H9 (cell line): ENCODE measurements around the gene TMEM41B. TPM values are rescaled to one million over a fixed set of nuclear protein-coding genes. Genes with fewer than 3 reads are reported as not detected.
"Not testable (repeated sequence)": the region's sequence is repeated elsewhere in the genome, so short reads cannot be mapped to it uniquely, and the experiment has no call there.

Experiments used
- DNase-seq: peaks from one replicate; pipeline ENCODE4 v3.0.0-alpha.2; 2017
- H2AFZ ChIP-seq: one replicate; pipeline ENCODE4 v1.6.1; 2013; ENCODE audit warnings: mild to moderate bottlenecking, low read length, control low read depth, moderate library complexity
- H2AK5ac ChIP-seq: 2 replicates; pipeline ENCODE4 v1.6.1; 2013; ENCODE audit warnings: low read length, control low read depth, mixed read lengths; ENCODE audit not compliant: insufficient read length
- H2BK120ac ChIP-seq: one replicate; pipeline ENCODE4 v1.6.1; 2013; ENCODE audit warnings: low read depth, mild to moderate bottlenecking, low read length, control low read depth, inconsistent platforms; ENCODE audit not compliant: poor library complexity, severe bottlenecking
- H2BK12ac ChIP-seq: 2 replicates; pipeline ENCODE4 v1.6.1; 2013; ENCODE audit warnings: low read length, control low read depth, mixed read lengths, low read depth; ENCODE audit not compliant: insufficient read length
- H2BK15ac ChIP-seq: 2 replicates; pipeline ENCODE4 v1.6.1; 2013; ENCODE audit warnings: low read depth, low read length, control low read depth
- H2BK20ac ChIP-seq: one replicate; pipeline ENCODE4 v1.6.1; 2013; ENCODE audit warnings: low read depth, mild to moderate bottlenecking, low read length, control low read depth, inconsistent platforms; ENCODE audit not compliant: poor library complexity, severe bottlenecking
- H2BK5ac ChIP-seq: 2 replicates; pipeline ENCODE4 v1.6.1; 2013; ENCODE audit warnings: low read length, control low read depth, mixed read lengths; ENCODE audit not compliant: insufficient read length
- H3K14ac ChIP-seq: 2 replicates; pipeline ENCODE4 v1.6.1; 2013; ENCODE audit warnings: low read length, control low read depth; ENCODE audit not compliant: insufficient read depth
- H3K18ac ChIP-seq: 2 replicates; pipeline ENCODE4 v1.6.1; 2013; ENCODE audit warnings: low read depth, mild to moderate bottlenecking, mixed read lengths, low read length, control low read depth; ENCODE audit not compliant: insufficient read length
- H3K23ac ChIP-seq: 2 replicates; pipeline ENCODE4 v1.6.1; 2013; ENCODE audit warnings: low read length, control low read depth, mixed read lengths, low read depth; ENCODE audit not compliant: insufficient read length
- H3K23me2 ChIP-seq: 2 replicates; pipeline ENCODE4 v1.6.1; 2013; ENCODE audit warnings: low read depth, mild to moderate bottlenecking, mixed read lengths, low read length, control low read depth; ENCODE audit not compliant: insufficient read length, poor library complexity, severe bottlenecking
- H3K27ac ChIP-seq: 2 replicates; pipeline ENCODE4 v1.5.1; 2013; ENCODE audit warnings: low read length, control low read depth, mixed read lengths, low read depth; ENCODE audit not compliant: insufficient read length
- H3K27me3 ChIP-seq: 2 replicates; pipeline ENCODE4 v1.6.1; 2013; ENCODE audit warnings: low read length, control low read depth, inconsistent platforms; ENCODE audit not compliant: insufficient read depth
- H3K4ac ChIP-seq: 2 replicates; pipeline ENCODE4 v1.6.1; 2013; ENCODE audit warnings: low read depth, mild to moderate bottlenecking, control low read depth, inconsistent platforms, low read length, moderate library complexity
- H3K4me1 ChIP-seq: 2 replicates; pipeline ENCODE4 v1.6.1; 2013; ENCODE audit warnings: low read length, control low read depth, inconsistent platforms; ENCODE audit not compliant: insufficient read depth
- H3K4me2 ChIP-seq: 2 replicates; pipeline ENCODE4 v1.6.1; 2013; ENCODE audit warnings: low read length, control low read depth, mixed read lengths; ENCODE audit not compliant: insufficient read length, insufficient read depth
- H3K56ac ChIP-seq: 2 replicates; pipeline ENCODE4 v1.6.1; 2013; ENCODE audit warnings: low read depth, mild to moderate bottlenecking, mixed read lengths, low read length, control low read depth; ENCODE audit not compliant: insufficient read length
- H3K79me1 ChIP-seq: 2 replicates; pipeline ENCODE4 v1.6.1; 2013; ENCODE audit warnings: low read depth, mild to moderate bottlenecking, moderate library complexity, low read length, control low read depth, inconsistent platforms; ENCODE audit not compliant: insufficient read depth, poor library complexity, severe bottlenecking
- H3K79me2 ChIP-seq: 2 replicates; pipeline ENCODE4 v1.6.1; 2013; ENCODE audit warnings: low read length, control low read depth, inconsistent platforms; ENCODE audit not compliant: insufficient read depth
- H3K9ac ChIP-seq: 2 replicates; pipeline ENCODE4 v1.6.1; 2013; ENCODE audit warnings: low read length, control low read depth, mixed read lengths; ENCODE audit not compliant: insufficient read length; ENCODE audit errors: extremely low read depth
- H3K9me3 ChIP-seq: one replicate; pipeline ENCODE4 v1.6.1; 2013; ENCODE audit warnings: low read depth, low read length, inconsistent platforms; ENCODE audit not compliant: control insufficient read depth
- H3T11ph ChIP-seq: one replicate; pipeline ENCODE4 v1.6.1; 2013; ENCODE audit warnings: mild to moderate bottlenecking, low read length, control low read depth, inconsistent platforms
- H4K20me1 ChIP-seq: one replicate; pipeline ENCODE4 v1.6.1; 2013; ENCODE audit not compliant: control insufficient read depth, insufficient read length, insufficient read depth
- H4K5ac ChIP-seq: 2 replicates; pipeline ENCODE4 v1.6.1; 2013; ENCODE audit warnings: low read depth, mild to moderate bottlenecking, mixed read lengths, low read length, control low read depth; ENCODE audit not compliant: insufficient read length
- H4K8ac ChIP-seq: replicated peaks from 2 replicates; pipeline ENCODE4 v1.6.1; 2013; ENCODE audit warnings: low read length, control low read depth, mixed read lengths, low read depth; ENCODE audit not compliant: insufficient read length
- H4K91ac ChIP-seq: 2 replicates; pipeline ENCODE4 v1.6.1; 2013; ENCODE audit warnings: low read depth, mild to moderate bottlenecking, moderate library complexity, mixed read lengths, low read length, control low read depth; ENCODE audit not compliant: insufficient read length
- H3K27ac Mint-ChIP-seq, 3 experiments: 2 replicates in 2 of 3; 3 replicates in 1 of 3; pipeline ENCODE4 v1.8.0; 2020 to 2021; ENCODE audit warnings: mixed read lengths in 3 of 3, mild to moderate bottlenecking in 1 of 3, moderate library complexity in 1 of 3
- H3K27me3 Mint-ChIP-seq: 2 replicates; pipeline ENCODE4 v1.8.0; 2021; ENCODE audit warnings: low read depth, mild to moderate bottlenecking, moderate library complexity, mixed read lengths
- H3K36me3 Mint-ChIP-seq, 3 experiments: 2 replicates in 2 of 3; 3 replicates in 1 of 3; pipeline ENCODE4 v1.8.0; 2020 to 2021; ENCODE audit warnings: low read depth in 3 of 3, mixed read lengths in 3 of 3; ENCODE audit not compliant: insufficient read depth in 1 of 3
- H3K4me1 Mint-ChIP-seq, 2 experiments: 2 replicates each; pipeline ENCODE4 v1.8.0; 2020; ENCODE audit warnings: mixed read lengths in 2 of 2
- H3K4me3 Mint-ChIP-seq, 2 experiments: 2 replicates in 1 of 2; 3 replicates in 1 of 2; pipeline ENCODE4 v1.8.0; 2020 to 2021; ENCODE audit warnings: mild to moderate bottlenecking in 2 of 2, mixed read lengths in 2 of 2, moderate library complexity in 1 of 2
- H3K9me3 Mint-ChIP-seq, 2 experiments: 2 replicates in 1 of 2; 3 replicates in 1 of 2; pipeline ENCODE4 v1.8.0; 2020; ENCODE audit warnings: mild to moderate bottlenecking in 2 of 2, mixed read lengths in 2 of 2, moderate library complexity in 1 of 2
- CTCF ChIP-seq: fragments of 200-600 bp; sonication (generic); conservative IDR thresholded peaks from 3 replicates; pipeline ENCODE4 v1.8.0; 2021; ENCODE audit warnings: antibody characterized with exemption, mild to moderate bottlenecking
- WGBS: extraction: QIAGEN DNeasy Blood & Tissue Kit; methylation state at CpG from one replicate; pipeline ENCODE4 v1.1.7; 2013; ENCODE audit warnings: missing lambda C conversion rate, low lambda C conversion rate, mixed read lengths; ENCODE audit not compliant: insufficient read length; ENCODE audit errors: extremely low coverage; 5-methylcytosine and 5-hydroxymethylcytosine counted together
- total RNA-seq: library from RNA; stranded (reverse); gene quantifications from 2 replicates; pipeline ENCODE4 v1.2.1, GENCODE V29; 2021

The TMEM41B gene
- total RNA-seq, 1 experiment from 2014 or later, result 48.7 TPM

- H3K4ac ChIP-seq, result no peak overlapping the region; the same call in 1 of the 2 replicates
- Mint-ChIP-seq H3K4me3 (no peak overlapping the region), H3K27ac (peak overlapping the region; percentile 2 to 90 (median 80); a peak in 5 of 7 replicates), H3K27me3 (no peaks in the 10 kb centered on the region), H3K4me1 (peaks cover 24 to 27% of the 10 kb centered on the region in 2 experiments), H3K9me3 (no peaks in the 10 kb centered on the region; a peak in 1 of 5 replicates), H3K36me3 (no peaks in the 10 kb centered on the region)
- H2AFZ ChIP-seq, result no peak overlapping the region
- H3K27me3 ChIP-seq, result no peaks in the 10 kb centered on the region
- no peak overlapping the region for H2BK120ac ChIP-seq
- no peak overlapping the region for H3K4me2 ChIP-seq
- H2BK12ac ChIP-seq, result no peak overlapping the region
- H3K56ac ChIP-seq, result no peak overlapping the region
- H3K79me1 ChIP-seq, result no peaks in the 10 kb centered on the region
- H3K23ac ChIP-seq, result no peak overlapping the region
- DNase-seq, result peak; percentile 47
- H3K18ac ChIP-seq, result peak overlapping the region; percentile 5
- H4K91ac ChIP-seq, result no peak overlapping the region
- H2BK15ac ChIP-seq, result no peak overlapping the region
- H4K20me1 ChIP-seq, result no peaks in the 10 kb centered on the region
- H3K27ac ChIP-seq, result peak overlapping the region; percentile 26
- no peaks in the 10 kb centered on the region for H3K9me3 ChIP-seq
- H2AK5ac ChIP-seq, result no peak overlapping the region
- no peak for TF ChIP-seq CTCF
- no peak overlapping the region for H4K8ac ChIP-seq
- no peak overlapping the region for H2BK5ac ChIP-seq
- no peak overlapping the region for H3K14ac ChIP-seq
- H3K23me2 ChIP-seq, result no peaks in the 10 kb centered on the region
- H3K79me2 ChIP-seq, result no peaks in the 10 kb centered on the region
- H3K9ac ChIP-seq, result no peak overlapping the region
- peaks cover 7% of the 10 kb centered on the region for H3K4me1 ChIP-seq
- WGBS, result no CpG with 5 or more reads among the region's 2 CpGs
- H2BK20ac ChIP-seq, result no peak overlapping the region
- H4K5ac ChIP-seq, result no peak overlapping the region
- no peak overlapping the region for H3T11ph ChIP-seq
Observed at GRCh38 chr11:9362393-9362863, 48.0 kb upstream of the TMEM41B start.

- H4K8ac ChIP-seq, H3K79me2 ChIP-seq, H3K36me3 Mint-ChIP-seq, H3K56ac ChIP-seq, H2BK120ac ChIP-seq, H4K91ac ChIP-seq, H3K23me2 ChIP-seq, H3K79me1 ChIP-seq, H3K9me3 ChIP-seq, H3K27me3 ChIP-seq, H4K20me1 ChIP-seq, H2BK15ac ChIP-seq, H3K27ac Mint-ChIP-seq, H3T11ph ChIP-seq, H2AFZ ChIP-seq, H3K4me3 Mint-ChIP-seq, H3K4ac ChIP-seq, H2BK20ac ChIP-seq, H3K4me1 ChIP-seq, H3K14ac ChIP-seq, DNase-seq, H2BK12ac ChIP-seq, H3K27ac ChIP-seq, H3K4me2 ChIP-seq, H4K5ac ChIP-seq, H3K23ac ChIP-seq, H2BK5ac ChIP-seq, H3K9ac ChIP-seq, H3K9me3 Mint-ChIP-seq, H2AK5ac ChIP-seq, H3K18ac ChIP-seq, H3K27me3 Mint-ChIP-seq: not testable (repeated sequence)
- WGBS, result no CpG with 5 or more reads among the region's 13 CpGs
- H3K4me1 Mint-ChIP-seq, result peaks cover 24 to 27% of the 10 kb centered on the region in 2 experiments
Observed at GRCh38 chr11:9360862-9361622, 46.6 kb upstream of the TMEM41B start.
